CD4-positive, alpha-beta memory T cell (primary cell): Measurements from ENCODE around the gene FAM219A. TPM values are rescaled to one million over a fixed set of nuclear protein-coding genes. Genes with fewer than 3 reads are reported as not detected.

Source experiments
- CTCF ChIA-PET: fragments of 350-600 bp; sonication (Branson Sonifier 250); formaldehyde crosslinking; loops from one replicate; lab custom pipeline; 2021; ENCODE audit warnings: inconsistent platforms; ENCODE audit not compliant: partially characterized antibody; lab: Charles Lee
- POLR2A ChIA-PET: fragments of 350-600 bp; sonication (Branson Sonifier 250); formaldehyde crosslinking; loops from one replicate; lab custom pipeline; 2021; ENCODE audit not compliant: partially characterized antibody; lab: Charles Lee
- DNase-seq, 5 donors: peaks; one replicate each; pipeline versions ENCODE4 v3.0.0 to v3.0.0-alpha.2; 2020 to 2022; ENCODE audit warnings: mixed read lengths in 1 of 5
- H3K27ac ChIP-seq: one replicate; pipeline ENCODE4 v1.7.0; 2013; ENCODE audit warnings: low read depth, low read length
- H3K27me3 ChIP-seq: 2 replicates; pipeline ENCODE4 v1.7.0; 2013; ENCODE audit warnings: mild to moderate bottlenecking, low read length, moderate library complexity; ENCODE audit not compliant: insufficient read depth
- H3K36me3 ChIP-seq: 2 replicates; pipeline ENCODE4 v1.7.0; 2013; ENCODE audit warnings: mild to moderate bottlenecking, low read length, moderate library complexity; ENCODE audit not compliant: insufficient read depth
- H3K4me1 ChIP-seq: 2 replicates; pipeline ENCODE4 v1.7.0; 2013; ENCODE audit warnings: mild to moderate bottlenecking, low read length, moderate library complexity; ENCODE audit not compliant: insufficient read depth
- H3K4me3 ChIP-seq, 2 donors: one replicate each; pipeline ENCODE4 v1.7.0; 2013; ENCODE audit warnings: low read length in 2 of 2, mild to moderate bottlenecking in 1 of 2
- H3K9me3 ChIP-seq, 2 donors: one replicate each; pipeline ENCODE4 v1.7.0; 2013; ENCODE audit warnings: low read length in 2 of 2, control low read depth in 1 of 2; ENCODE audit not compliant: control insufficient read depth in 1 of 2
- H3K27ac Mint-ChIP-seq, 7 donors: one replicate each; pipeline ENCODE4 v1.8.0; 2020 to 2021; ENCODE audit warnings: mixed read lengths in 7 of 7, mild to moderate bottlenecking in 6 of 7, inconsistent platforms in 3 of 7, moderate library complexity in 3 of 7
- H3K27me3 Mint-ChIP-seq, 2 donors: one replicate each; pipeline ENCODE4 v1.8.0; 2020 to 2021; ENCODE audit warnings: mixed read lengths in 2 of 2
- H3K36me3 Mint-ChIP-seq, 2 donors: one replicate each; pipeline ENCODE4 v1.8.0; 2020 to 2021; ENCODE audit warnings: mixed read lengths in 2 of 2, inconsistent platforms in 1 of 2, mild to moderate bottlenecking in 1 of 2
- H3K4me1 Mint-ChIP-seq, 4 donors: one replicate each; pipeline ENCODE4 v1.8.0; 2020 to 2021; ENCODE audit warnings: mixed read lengths in 4 of 4, mild to moderate bottlenecking in 1 of 4
- H3K4me3 Mint-ChIP-seq, 8 donors: one replicate each; pipeline ENCODE4 v1.8.0; 2020 to 2021; ENCODE audit warnings: mixed read lengths in 8 of 8, mild to moderate bottlenecking in 7 of 8, moderate library complexity in 6 of 8, inconsistent platforms in 3 of 8
- H3K9me3 Mint-ChIP-seq, 8 donors: one replicate each; pipeline ENCODE4 v1.8.0; 2020 to 2021; ENCODE audit warnings: mixed read lengths in 8 of 8, mild to moderate bottlenecking in 5 of 8, inconsistent platforms in 3 of 8, moderate library complexity in 1 of 8
- intact Hi-C: fragments of 100-400 bp; cut with micrococcal nuclease; formaldehyde crosslinking; loops from one replicate; pipeline ENCODE4 v1.15.1; 2023
- polyA plus RNA-seq, 2 donors: library from polyadenylated mRNA; unstranded; fragments of 300-500 nt; fragmentation: Illumina TruSeq; gene quantifications; one replicate each; pipeline ENCODE4 v1.2.3, GENCODE V29; 2021
- total RNA-seq, 2 experiments: library from RNA; stranded (reverse); gene quantifications; one replicate each; pipeline ENCODE4 v1.2.3, GENCODE V29; 2021

The FAM219A gene
- total and polyA plus RNA-seq, 4 experiments from 2014 or later, result 0.33 to 16.3 (median 7.6) TPM

GRCh38 chr9:34502891-34503290 is 44.5 kb upstream of the FAM219A start:
- POLR2A ChIA-PET, result no interaction called here
- H3K27me3 Mint-ChIP-seq, result peaks cover 3 to 4% of the 10 kb centered on the region in 2 donors
- intact Hi-C loops, result no loop called here
- Histone ChIP-seq H3K27me3 (no peaks in the 10 kb centered on the region), H3K36me3 (no peaks in the 10 kb centered on the region), H3K4me1 (no peaks in the 10 kb centered on the region), H3K9me3 (no peaks in the 10 kb centered on the region), H3K4me3 (no peak overlapping the region), H3K27ac (no peak overlapping the region)
- H3K36me3 Mint-ChIP-seq, result no peaks in the 10 kb centered on the region
- DNase-seq, result no peak
- peaks cover 0 to 3% (median 1%) of the 10 kb centered on the region in 4 donors for H3K4me1 Mint-ChIP-seq
- CTCF ChIA-PET, result interaction anchor here (1.0 to 5.3 kb wide), 8 partner anchors 39 to 171 kb away, joined by 3 to 105 read pairs (median 8); no protein-coding TSS in a partner anchor
- H3K27ac Mint-ChIP-seq, result no peak overlapping the region
- H3K4me3 Mint-ChIP-seq, result no peak overlapping the region
- H3K9me3 Mint-ChIP-seq, result no peaks in the 10 kb centered on the region

GRCh38 chr9:34502471-34502870 is 44.1 kb upstream of the FAM219A start:
- Mint-ChIP-seq H3K27ac (no peak overlapping the region), H3K4me3 (no peak overlapping the region), H3K36me3 (no peaks in the 10 kb centered on the region), H3K27me3 (peaks cover 3 to 5% of the 10 kb centered on the region in 2 donors), H3K9me3 (no peaks in the 10 kb centered on the region), H3K4me1 (peaks cover 0 to 3% (median 1%) of the 10 kb centered on the region in 4 donors)
- H3K27me3 ChIP-seq, result no peaks in the 10 kb centered on the region
- intact Hi-C loops, result no loop called here
- no peak overlapping the region for H3K27ac ChIP-seq
- no peaks in the 10 kb centered on the region for H3K36me3 ChIP-seq
- ChIA-PET CTCF (interaction anchor here (1.2 to 6.4 kb wide), 12 partner anchors 12 to 170 kb away, joined by 3 to 105 read pairs (median 6); no protein-coding TSS in a partner anchor), POLR2A (no interaction called here)
- no peaks in the 10 kb centered on the region for H3K4me1 ChIP-seq
- no peak for DNase-seq
- no peaks in the 10 kb centered on the region for H3K9me3 ChIP-seq
- no peak overlapping the region for H3K4me3 ChIP-seq

GRCh38 chr9:34501889-34502425 is 43.6 kb upstream of the FAM219A start:
- Histone ChIP-seq H3K9me3 (no peaks in the 10 kb centered on the region), H3K36me3 (no peaks in the 10 kb centered on the region), H3K27me3 (no peaks in the 10 kb centered on the region), H3K4me1 (no peaks in the 10 kb centered on the region), H3K27ac (no peak overlapping the region), H3K4me3 (no peak overlapping the region)
- intact Hi-C loops, result no loop called here
- H3K9me3 Mint-ChIP-seq, result no peaks in the 10 kb centered on the region
- CTCF ChIA-PET, result interaction anchor here (0.8 to 6.4 kb wide), 19 partner anchors 12 to 170 kb away, joined by 3 to 105 read pairs (median 5); no protein-coding TSS in a partner anchor
- DNase-seq, result no peak
- peaks cover 3 to 8% of the 10 kb centered on the region in 2 donors for H3K27me3 Mint-ChIP-seq
- no peak overlapping the region for H3K4me3 Mint-ChIP-seq
- no peaks in the 10 kb centered on the region for H3K36me3 Mint-ChIP-seq
- peaks cover 0 to 3% (median 1%) of the 10 kb centered on the region in 4 donors for H3K4me1 Mint-ChIP-seq
- no peak overlapping the region for H3K27ac Mint-ChIP-seq
- POLR2A ChIA-PET, result no interaction called here

GRCh38 chr9:34501372-34501771 is 43.0 kb upstream of the FAM219A start:
- Histone ChIP-seq H3K36me3 (no peaks in the 10 kb centered on the region), H3K4me1 (no peaks in the 10 kb centered on the region), H3K27ac (no peak overlapping the region), H3K9me3 (no peaks in the 10 kb centered on the region), H3K27me3 (no peaks in the 10 kb centered on the region), H3K4me3 (no peak overlapping the region)
- no peak overlapping the region for H3K4me3 Mint-ChIP-seq
- no peak for DNase-seq
- ChIA-PET CTCF (interaction anchor here (0.8 to 6.4 kb wide), 21 partner anchors 12 to 169 kb away, joined by 3 to 105 read pairs (median 5); no protein-coding TSS in a partner anchor), POLR2A (no interaction called here)
- no peaks in the 10 kb centered on the region for H3K9me3 Mint-ChIP-seq
- no peaks in the 10 kb centered on the region for H3K36me3 Mint-ChIP-seq
- intact Hi-C loops, result no loop called here
- H3K27ac Mint-ChIP-seq, result no peak overlapping the region
- peaks cover 3 to 8% of the 10 kb centered on the region in 2 donors for H3K27me3 Mint-ChIP-seq
- peaks cover 0 to 3% (median 1%) of the 10 kb centered on the region in 4 donors for H3K4me1 Mint-ChIP-seq

- H3K4me1 Mint-ChIP-seq, result peaks cover 0 to 3% (median 1%) of the 10 kb centered on the region in 4 donors
- ChIA-PET POLR2A (no interaction called here), CTCF (interaction anchor here (0.8 to 6.4 kb wide), 26 partner anchors 11 to 169 kb away, joined by 3 to 105 read pairs (median 5); partner anchors contain the start of genes DNAI1, ENHO and FAM219A)
- Histone ChIP-seq H3K27me3 (no peaks in the 10 kb centered on the region), H3K36me3 (no peaks in the 10 kb centered on the region), H3K27ac (no peak overlapping the region), H3K9me3 (no peaks in the 10 kb centered on the region), H3K4me3 (no peak overlapping the region), H3K4me1 (no peaks in the 10 kb centered on the region)
- no peaks in the 10 kb centered on the region for H3K36me3 Mint-ChIP-seq
- no peak overlapping the region for H3K27ac Mint-ChIP-seq
- H3K9me3 Mint-ChIP-seq, result no peaks in the 10 kb centered on the region
- H3K4me3 Mint-ChIP-seq, result no peak overlapping the region
- peak; percentile 54 to 69 (median 62) for DNase-seq
- intact Hi-C loops, result loop anchor here (1.0 kb wide), 4 partner anchors 63 to 134 kb away; no protein-coding TSS in a partner anchor
- peaks cover 3 to 10% of the 10 kb centered on the region in 2 donors for H3K27me3 Mint-ChIP-seq
Observed at GRCh38 chr9:34500623-34501267, 42.4 kb upstream of the FAM219A start.

DNA sequence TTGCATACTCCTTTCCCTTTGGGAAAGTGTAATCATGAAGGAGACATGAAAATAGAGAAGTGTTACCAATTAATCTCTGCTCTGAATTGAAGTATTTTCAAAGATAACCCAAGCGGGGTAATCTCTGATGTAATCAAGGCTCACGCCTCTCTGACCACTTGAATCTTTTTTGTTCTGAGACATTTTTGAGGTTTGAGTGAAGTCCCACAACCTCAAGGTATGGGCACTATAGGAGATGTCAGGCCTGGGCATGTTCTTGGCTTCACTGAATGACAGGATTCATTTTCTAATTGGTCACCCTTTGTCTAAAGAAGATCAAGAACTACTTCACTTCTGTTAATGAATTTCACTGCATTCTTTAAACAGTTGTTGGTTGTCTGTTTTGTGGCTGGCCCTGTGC is 40.7 kb upstream of the FAM219A start:
- Histone ChIP-seq H3K9me3 (no peaks in the 10 kb centered on the region), H3K27ac (no peak overlapping the region)
- no peaks in the 10 kb centered on the region for H3K36me3 Mint-ChIP-seq

GRCh38 chr9:34498553-34498952 is 40.2 kb upstream of the FAM219A start:
- ChIA-PET POLR2A (no interaction called here), CTCF (interaction anchor here (4.3 to 6.4 kb wide), 2 partner anchors 59 to 95 kb away, joined by 25 to 65 read pairs; no protein-coding TSS in a partner anchor)
- DNase-seq, result no peak
- Histone ChIP-seq H3K9me3 (no peaks in the 10 kb centered on the region), H3K36me3 (no peaks in the 10 kb centered on the region), H3K27ac (no peak overlapping the region), H3K27me3 (no peaks in the 10 kb centered on the region), H3K4me1 (no peaks in the 10 kb centered on the region), H3K4me3 (no peak overlapping the region)
- H3K27me3 Mint-ChIP-seq, result peaks cover 3 to 13% of the 10 kb centered on the region in 2 donors
- H3K4me1 Mint-ChIP-seq, result peaks cover 0 to 3% (median 1%) of the 10 kb centered on the region in 4 donors
- intact Hi-C loops, result no loop called here
- H3K9me3 Mint-ChIP-seq, result no peaks in the 10 kb centered on the region
- H3K27ac Mint-ChIP-seq, result no peak overlapping the region
- no peaks in the 10 kb centered on the region for H3K36me3 Mint-ChIP-seq
- no peak overlapping the region for H3K4me3 Mint-ChIP-seq

More for the DNA sequence above, 40.7 kb upstream of the FAM219A start:
- no peak for DNase-seq
- no peaks in the 10 kb centered on the region for H3K4me1 ChIP-seq
- Mint-ChIP-seq H3K4me1 (peaks cover 0 to 3% (median 1%) of the 10 kb centered on the region in 4 donors), H3K27ac (no peak overlapping the region), H3K4me3 (no peak overlapping the region), H3K27me3 (peaks cover 3 to 12% of the 10 kb centered on the region in 2 donors), H3K9me3 (no peaks in the 10 kb centered on the region)
- H3K27me3 ChIP-seq, result no peaks in the 10 kb centered on the region
- POLR2A ChIA-PET, result no interaction called here
- intact Hi-C loops, result no loop called here
- no peak overlapping the region for H3K4me3 ChIP-seq
- no peaks in the 10 kb centered on the region for H3K36me3 ChIP-seq
- CTCF ChIA-PET, result interaction anchor here (4.3 to 6.4 kb wide), 3 partner anchors 59 to 95 kb away, joined by 25 to 105 read pairs (median 65); no protein-coding TSS in a partner anchor
